Trophoblast cell (in vitro differentiated cells and primary cell): ENCODE data around the gene SARNP.
A peak's percentile ranks its signal among the peaks of the same experiment; 100 is the strongest.

Source experiments
- DNase-seq, 2 donors: peaks; one replicate each; pipeline ENCODE4 v3.0.0-alpha.2; 2016
- H2AFZ ChIP-seq: 2 replicates; pipeline ENCODE4 v1.6.1; 2013; ENCODE audit warnings: low read length, moderate library complexity, mild to moderate bottlenecking; ENCODE audit not compliant: insufficient read depth, poor library complexity
- H2AK5ac ChIP-seq: 2 replicates; pipeline ENCODE4 v1.6.1; 2013; ENCODE audit warnings: mild to moderate bottlenecking, low read length
- H2BK120ac ChIP-seq: 2 replicates; pipeline ENCODE4 v1.6.1; 2013; ENCODE audit warnings: low read length, mild to moderate bottlenecking, moderate library complexity; ENCODE audit not compliant: insufficient read depth, poor library complexity
- H2BK12ac ChIP-seq: 2 replicates; pipeline ENCODE4 v1.6.1; 2013; ENCODE audit warnings: mild to moderate bottlenecking, low read length, moderate library complexity
- H2BK5ac ChIP-seq: 2 replicates; pipeline ENCODE4 v1.6.1; 2013; ENCODE audit warnings: low read length, low read depth, moderate library complexity, mild to moderate bottlenecking; ENCODE audit not compliant: poor library complexity
- H3K14ac ChIP-seq: 2 replicates; pipeline ENCODE4 v1.6.1; 2013; ENCODE audit warnings: mild to moderate bottlenecking, low read length
- H3K18ac ChIP-seq: 2 replicates; pipeline ENCODE4 v1.6.1; 2013; ENCODE audit warnings: mild to moderate bottlenecking, low read length
- H3K23ac ChIP-seq: 2 replicates; pipeline ENCODE4 v1.6.1; 2013; ENCODE audit warnings: low read length
- H3K27ac ChIP-seq: 2 replicates; pipeline ENCODE4 v1.5.1; 2013; ENCODE audit warnings: low read depth, mild to moderate bottlenecking, inconsistent platforms, low read length, moderate library complexity
- H3K27me3 ChIP-seq: 2 replicates; pipeline ENCODE4 v1.6.1; 2013; ENCODE audit warnings: inconsistent platforms, mild to moderate bottlenecking, low read length, moderate library complexity; ENCODE audit not compliant: insufficient read depth
- H3K36me3 ChIP-seq, 2 experiments: 1 replicate in 1 of 2; 2 replicates in 1 of 2; pipeline ENCODE4 v1.6.1; 2013; ENCODE audit warnings: low read length in 2 of 2, mild to moderate bottlenecking in 2 of 2, moderate library complexity in 1 of 2; ENCODE audit not compliant: insufficient read depth in 2 of 2, control insufficient read depth in 1 of 2
- H3K4ac ChIP-seq: 2 replicates; pipeline ENCODE4 v1.6.1; 2013; ENCODE audit warnings: low read depth, mild to moderate bottlenecking, low read length, moderate library complexity
- H3K4me1 ChIP-seq, 2 experiments: 1 replicate in 1 of 2; 2 replicates in 1 of 2; pipeline ENCODE4 v1.6.1; 2013; ENCODE audit warnings: low read length in 2 of 2, mild to moderate bottlenecking in 2 of 2, moderate library complexity in 1 of 2; ENCODE audit not compliant: insufficient read depth in 2 of 2, control insufficient read depth in 1 of 2
- H3K4me2 ChIP-seq: 2 replicates; pipeline ENCODE4 v1.6.1; 2013; ENCODE audit warnings: inconsistent platforms, mild to moderate bottlenecking, low read length, moderate library complexity
- H3K4me3 ChIP-seq: 2 replicates; pipeline ENCODE4 v1.5.1; 2013; ENCODE audit warnings: mild to moderate bottlenecking, low read depth, low read length, inconsistent platforms
- H3K79me1 ChIP-seq: one replicate; pipeline ENCODE4 v1.6.1; 2013; ENCODE audit warnings: low read length
- H3K79me2 ChIP-seq: 2 replicates; pipeline ENCODE4 v1.6.1; 2013; ENCODE audit warnings: low read length, mild to moderate bottlenecking; ENCODE audit not compliant: control insufficient read depth, insufficient read depth, poor library complexity
- H3K9ac ChIP-seq: 2 replicates; pipeline ENCODE4 v1.6.1; 2013; ENCODE audit warnings: mild to moderate bottlenecking, low read length
- H3K9me3 ChIP-seq: 2 replicates; pipeline ENCODE4 v1.6.1; 2013; ENCODE audit warnings: low read depth, mild to moderate bottlenecking, control low read depth, inconsistent platforms, low read length; ENCODE audit not compliant: insufficient read depth
- H4K12ac ChIP-seq: 2 replicates; pipeline ENCODE4 v1.6.1; 2013; ENCODE audit warnings: low read depth, mild to moderate bottlenecking, low read length, moderate library complexity
- H4K8ac ChIP-seq: 2 replicates; pipeline ENCODE4 v1.6.1; 2013; ENCODE audit warnings: low read depth, mild to moderate bottlenecking, low read length, moderate library complexity
- H4K91ac ChIP-seq: one replicate; pipeline ENCODE4 v1.6.1; 2013; ENCODE audit warnings: low read depth, mild to moderate bottlenecking, low read length, moderate library complexity
- WGBS: extraction: QIAGEN DNeasy Blood & Tissue Kit; methylation state at CpG from one replicate; pipeline ENCODE4 v1.1.7; 2013; ENCODE audit warnings: missing lambda C conversion rate; ENCODE audit not compliant: insufficient read length, insufficient coverage; ENCODE audit errors: extremely low coverage; 5-methylcytosine and 5-hydroxymethylcytosine counted together

The SARNP gene

DNA sequence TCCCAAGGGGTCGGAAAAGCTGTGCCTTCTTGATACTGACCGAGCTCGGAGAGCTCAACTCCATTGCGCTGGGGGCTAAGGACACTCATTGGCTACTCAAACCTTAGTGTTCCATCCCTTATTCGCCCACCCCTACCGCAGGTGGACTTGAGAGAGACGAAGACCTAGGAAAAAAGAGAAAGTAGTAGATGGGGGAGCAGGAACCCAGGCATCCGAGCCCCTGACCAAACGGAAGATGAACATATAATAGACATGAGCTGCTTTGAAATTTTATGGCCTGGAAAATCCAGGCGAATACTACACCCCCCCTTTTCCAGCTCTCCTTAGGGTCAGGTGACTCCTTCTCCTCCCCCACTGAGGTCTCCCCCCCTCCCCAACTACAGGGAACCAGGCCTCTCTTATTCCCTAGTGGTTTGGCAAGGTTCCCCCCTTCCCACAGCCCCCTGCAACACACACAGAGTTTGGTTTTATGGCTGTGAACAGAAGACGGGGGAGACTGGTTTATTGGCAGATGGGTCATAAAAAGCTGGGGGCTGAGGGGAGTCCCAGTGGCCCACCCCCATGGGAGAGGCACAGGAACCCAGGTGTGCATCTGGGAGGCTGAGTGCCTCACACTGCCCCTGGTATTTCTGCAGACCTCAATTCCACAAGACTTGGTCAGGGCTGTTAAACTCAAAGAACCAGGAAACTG lies 73.0 kb downstream of the SARNP start:
- H3K9ac ChIP-seq: peak overlapping the region; percentile 42
- no peak overlapping the region for H3K27ac ChIP-seq
- peak overlapping the region; percentile 68 for H3K18ac ChIP-seq
- peaks cover 9% of the 10 kb centered on the region for H3K79me2 ChIP-seq
- H2AFZ ChIP-seq: peak overlapping the region; percentile 3
- H2BK12ac ChIP-seq: peak overlapping the region; percentile 42
- H2BK120ac ChIP-seq: no peak overlapping the region
- H3K23ac ChIP-seq: peak overlapping the region; percentile 2
- H3K4me1 ChIP-seq: peaks cover 18 to 27% of the 10 kb centered on the region in 2 experiments
- peaks cover 14% of the 10 kb centered on the region for H3K79me1 ChIP-seq
- no peak for DNase-seq
- H3K4me3 ChIP-seq: peak overlapping the region; percentile 76
- H4K12ac ChIP-seq: no peak overlapping the region
- H3K9me3 ChIP-seq: no peaks in the 10 kb centered on the region
- peak overlapping the region; percentile 52 for H3K4ac ChIP-seq
- peak overlapping the region; percentile 12 for H2AK5ac ChIP-seq
- H3K27me3 ChIP-seq: no peaks in the 10 kb centered on the region
- H3K36me3 ChIP-seq: peaks cover 3 to 8% of the 10 kb centered on the region in 2 experiments
- no peak overlapping the region for H4K91ac ChIP-seq
- peak overlapping the region; percentile 53 for H4K8ac ChIP-seq
- H3K4me2 ChIP-seq: peak overlapping the region; percentile 96
- peak overlapping the region; percentile 73 for H3K14ac ChIP-seq
- no CpG with 5 or more reads among the region's 11 CpGs for WGBS
- peak overlapping the region; percentile 31 for H2BK5ac ChIP-seq

DNA sequence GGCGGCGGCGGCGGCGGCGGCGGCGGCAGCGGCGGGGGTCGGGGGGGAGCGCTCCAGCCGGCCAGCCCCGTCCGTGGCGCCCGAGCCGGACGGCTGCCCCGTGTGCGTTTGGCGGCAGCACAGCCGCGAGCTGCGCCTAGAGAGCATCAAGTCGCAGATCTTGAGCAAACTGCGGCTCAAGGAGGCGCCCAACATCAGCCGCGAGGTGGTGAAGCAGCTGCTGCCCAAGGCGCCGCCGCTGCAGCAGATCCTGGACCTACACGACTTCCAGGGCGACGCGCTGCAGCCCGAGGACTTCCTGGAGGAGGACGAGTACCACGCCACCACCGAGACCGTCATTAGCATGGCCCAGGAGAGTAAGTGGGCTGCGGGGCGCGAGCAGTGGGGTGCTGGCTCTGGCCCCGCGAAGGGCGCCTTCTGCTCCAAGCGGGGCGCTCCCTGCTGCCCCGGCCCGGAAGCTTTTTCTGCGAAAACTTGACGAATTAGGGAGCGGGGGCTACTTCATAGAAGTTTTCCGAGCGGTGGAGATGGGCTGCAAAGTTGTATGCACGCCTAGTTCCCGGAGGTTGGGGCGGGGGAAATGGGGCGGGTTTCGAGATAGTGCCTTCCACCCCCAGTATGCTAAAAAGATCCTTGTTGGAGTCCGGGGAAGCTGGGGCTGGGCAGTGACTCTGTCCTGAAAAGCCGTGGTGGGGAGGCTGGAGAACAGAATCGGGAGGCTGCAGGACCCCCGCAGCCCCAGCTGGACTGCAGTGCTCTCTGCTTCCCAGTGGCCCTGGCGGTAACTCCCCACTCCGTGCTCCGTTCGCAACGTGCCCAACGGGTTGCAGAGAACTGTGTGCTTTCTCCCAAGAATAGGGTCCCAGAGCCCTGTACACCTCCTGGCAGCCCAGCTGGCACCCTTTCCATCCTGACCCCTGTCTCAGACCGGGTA lies 73.9 kb downstream of the SARNP start:
- Histone ChIP-seq H3K4me2 (peak overlapping the region; percentile 96), H3K79me1 (peaks cover 14% of the 10 kb centered on the region), H4K8ac (peak overlapping the region; percentile 53), H2BK5ac (no peak overlapping the region), H4K91ac (peak overlapping the region; percentile 20), H3K4ac (peak overlapping the region; percentile 52), H3K14ac (peak overlapping the region; percentile 73), H2AFZ (peak overlapping the region; percentile 32), H3K18ac (peak overlapping the region; percentile 65), H3K79me2 (peaks cover 9% of the 10 kb centered on the region), H3K4me1 (peaks cover 18 to 27% of the 10 kb centered on the region in 2 experiments), H3K23ac (peak overlapping the region; percentile 2), H3K27me3 (no peaks in the 10 kb centered on the region), H3K4me3 (peak overlapping the region; percentile 76), H2AK5ac (peak overlapping the region; percentile 12), H3K9me3 (no peaks in the 10 kb centered on the region), H2BK120ac (no peak overlapping the region), H3K36me3 (peaks cover 0 to 3% of the 10 kb centered on the region in 2 experiments), H3K27ac (peak overlapping the region; percentile 9), H4K12ac (peak overlapping the region; percentile 17), H3K9ac (peak overlapping the region; percentile 42), H2BK12ac (no peak overlapping the region)
- WGBS: no CpG with 5 or more reads among the region's 73 CpGs
- DNase-seq: peak; percentile 70 to 82

DNA sequence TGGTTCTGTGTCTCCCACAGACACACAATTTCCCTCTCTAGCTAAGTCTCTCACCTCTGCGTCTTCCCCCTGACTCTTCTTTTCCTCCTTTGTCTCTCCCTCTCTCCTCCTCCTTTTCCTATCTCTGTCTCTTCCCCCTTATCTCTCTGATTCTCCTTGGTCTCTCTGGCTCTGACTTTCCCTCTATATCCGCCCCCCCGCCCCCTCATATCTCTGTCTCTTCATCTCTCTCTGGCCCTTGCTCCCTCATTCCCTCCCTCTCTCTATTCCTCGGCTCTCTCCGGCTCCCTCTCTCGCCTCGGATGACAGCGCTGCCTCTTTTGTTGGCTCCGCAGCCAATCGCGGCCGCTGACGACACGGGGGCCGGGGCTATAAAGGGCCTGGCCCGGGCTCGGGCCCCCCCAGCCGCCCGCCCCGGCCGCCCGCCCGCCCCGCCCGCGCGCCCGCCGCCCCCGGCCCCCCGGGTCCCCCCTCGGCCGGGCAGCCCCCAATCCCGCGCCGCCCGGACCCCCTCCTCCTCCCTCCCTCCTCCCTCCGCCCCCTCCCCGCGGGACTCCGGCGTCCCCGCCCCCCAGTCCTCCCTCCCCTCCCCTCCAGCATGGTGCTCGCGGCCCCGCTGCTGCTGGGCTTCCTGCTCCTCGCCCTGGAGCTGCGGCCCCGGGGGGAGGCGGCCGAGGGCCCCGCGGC lies 74.7 kb downstream of the SARNP start, which contains the start of gene GDF11:
GDF11 (plus strand) TSS at position 404 of the 687 bp plus-strand sequence; CDS start at position 599, 195 bp downstream.
- H3K9ac ChIP-seq: peak within 1 kb of the TSS; percentile 42
- peak within 1 kb of the TSS; percentile 76 for H3K4me3 ChIP-seq

More for the DNA sequence above, 74.7 kb downstream of the SARNP start, which contains the start of gene GDF11:
- Histone ChIP-seq H3K4ac (peak within 1 kb of the TSS; percentile 52), H4K91ac (peak within 1 kb of the TSS; percentile 20), H3K79me1 (peaks cover 14% of the 10 kb centered on the region), H2AK5ac (peak within 1 kb of the TSS; percentile 12), H2BK5ac (no peak within 1 kb of the TSS), H3K23ac (no peak within 1 kb of the TSS), H2BK120ac (no peak within 1 kb of the TSS), H2AFZ (peak within 1 kb of the TSS; percentile 32), H3K4me1 (peaks cover 20 to 30% of the 10 kb centered on the region in 2 experiments), H3K36me3 (no peaks in the 10 kb centered on the region), H3K9me3 (no peaks in the 10 kb centered on the region), H3K4me2 (peak within 1 kb of the TSS; percentile 96), H3K79me2 (peaks cover 9% of the 10 kb centered on the region), H3K18ac (peak within 1 kb of the TSS; percentile 65), H4K8ac (peak within 1 kb of the TSS; percentile 53), H3K27ac (peak within 1 kb of the TSS; percentile 9), H3K27me3 (no peaks in the 10 kb centered on the region), H4K12ac (peak within 1 kb of the TSS; percentile 17), H3K14ac (peak within 1 kb of the TSS; percentile 73), H2BK12ac (peak within 1 kb of the TSS; percentile 4)
- WGBS: no CpG with 5 or more reads among the region's 53 CpGs
- peak in 1 of 2 donors; percentile 60 for DNase-seq
